Measurements from ENCODE around the gene IL1R2. TPM values are rescaled to one million over a fixed set of nuclear protein-coding genes. Genes with fewer than 3 reads are reported as not detected.

Gene IL1R2
- total RNA-seq, 1 experiment from 2014 or later, result 0.22 TPM

DNA sequence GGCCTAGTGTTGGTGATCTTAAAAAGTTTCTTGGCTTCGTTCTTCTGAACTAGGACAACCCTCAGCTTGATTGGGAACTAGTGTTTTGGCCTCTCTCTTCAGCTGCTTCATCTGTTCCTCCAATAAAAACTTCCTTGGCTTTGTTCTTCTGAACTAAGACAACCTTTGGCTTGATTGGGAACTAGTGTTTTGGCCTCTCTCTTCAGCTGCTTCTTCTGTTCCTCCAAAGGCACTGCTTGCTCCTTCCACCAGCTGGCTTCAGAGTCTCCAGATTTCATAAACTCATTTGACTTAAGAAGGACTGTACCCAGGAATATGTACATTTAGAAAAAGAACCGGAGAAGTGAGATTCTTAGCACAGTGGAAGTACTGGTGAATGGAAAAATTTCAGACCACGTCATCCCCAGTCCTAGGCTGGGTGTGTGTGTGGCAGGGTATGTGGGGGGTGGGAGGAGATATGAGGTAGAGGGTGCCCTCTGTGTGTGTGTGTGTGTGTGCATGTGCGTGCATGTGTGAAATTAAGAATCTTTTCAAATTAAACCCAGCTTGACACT, 20.4 kb downstream of the IL1R2 start:
- H3K27ac Mint-ChIP-seq, result no peak overlapping the region
- no peaks in the 10 kb centered on the region for H3K36me3 Mint-ChIP-seq
- H3K4me1 Mint-ChIP-seq, result peaks cover 4% of the 10 kb centered on the region
- DNase-seq (ENCODE audit: low spot score), result no peak
- ChIA-PET POLR2A (no interaction called here), CTCF (interaction anchor here (1.1 to 2.2 kb wide), 2 partner anchors 8 to 229 kb away, joined by 4 to 10 read pairs; no protein-coding TSS in a partner anchor)
- peaks cover 15% of the 10 kb centered on the region for H3K9me3 Mint-ChIP-seq
- no peaks in the 10 kb centered on the region for H3K27me3 Mint-ChIP-seq (ENCODE audit: low read depth)
- ATAC-seq, result no peak
- TF ChIP-seq MYBL2 (CRISPR knock-in tag; IDR thresholded peaks at IDR 0.05), result no peak
- no peak overlapping the region for H3K4me3 Mint-ChIP-seq

DNA sequence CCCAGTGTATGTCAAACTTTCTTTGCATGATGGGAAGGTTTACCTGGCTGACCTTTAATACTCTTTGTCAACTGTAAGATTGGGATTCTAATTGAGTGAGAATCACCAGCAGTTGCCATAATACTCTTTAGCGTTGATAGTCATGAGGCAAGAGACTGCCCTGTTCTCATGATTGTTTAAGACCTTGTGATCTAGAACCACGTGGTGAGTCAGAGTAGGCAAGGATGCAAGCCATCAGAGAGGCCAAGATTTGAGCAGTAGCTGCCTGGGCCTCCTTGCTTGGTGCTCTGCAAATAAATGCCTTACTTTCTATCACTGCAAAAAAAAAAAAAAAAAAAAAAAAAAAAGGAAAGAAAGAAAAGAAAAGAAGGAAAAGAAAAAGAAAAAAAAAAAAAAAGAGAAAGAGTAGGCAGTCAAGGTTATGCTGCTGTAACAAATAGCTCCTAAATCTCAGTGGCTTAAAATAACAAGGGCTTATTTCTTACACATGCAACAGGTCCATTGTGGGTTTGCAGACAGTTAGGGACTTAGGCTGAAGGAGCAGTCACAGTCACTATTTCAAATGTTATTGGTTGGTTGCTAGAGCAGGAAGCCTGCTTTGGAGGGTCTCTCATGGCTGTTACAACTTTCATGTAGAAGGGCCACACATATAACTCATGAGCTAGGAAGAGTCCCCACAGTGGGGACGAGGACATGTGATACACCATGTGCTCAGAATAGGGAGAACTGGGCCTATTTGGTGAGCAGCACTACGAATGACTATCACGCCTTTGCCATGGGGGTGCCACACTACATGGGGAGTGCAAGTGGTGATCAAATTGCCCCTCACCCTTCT, 21.7 kb downstream of the IL1R2 start:
- ATAC-seq, result no peak
- Mint-ChIP-seq H3K27ac (no peak overlapping the region), H3K27me3 (ENCODE audit: low read depth) (no peaks in the 10 kb centered on the region), H3K9me3 (peaks cover 15% of the 10 kb centered on the region), H3K4me1 (peaks cover 3% of the 10 kb centered on the region), H3K36me3 (no peaks in the 10 kb centered on the region), H3K4me3 (no peak overlapping the region)
- DNase-seq (ENCODE audit: low spot score), result no peak
- TF ChIP-seq TEAD4 (CRISPR knock-in tag; IDR thresholded peaks at IDR 0.05) (no peak), FOXP4 (CRISPR knock-in tag; IDR thresholded peaks at IDR 0.05) (no peak), IRF2 (CRISPR knock-in tag; IDR thresholded peaks at IDR 0.05; ENCODE audit: borderline replicate concordance, low read depth) (no peak), ZNF263 (CRISPR knock-in tag; IDR thresholded peaks at IDR 0.05; ENCODE audit: low read depth) (no peak), STAT6 (CRISPR knock-in tag; conservative IDR thresholded peaks at IDR 0.05; ENCODE audit: low read depth) (no peak), ATF2 (CRISPR knock-in tag; IDR thresholded peaks at IDR 0.05; ENCODE audit: borderline replicate concordance, low read depth) (no peak), NR3C1 (CRISPR knock-in tag; conservative IDR thresholded peaks at IDR 0.05; ENCODE audit: low read depth) (no peak), ESRRA (CRISPR knock-in tag; IDR thresholded peaks at IDR 0.05; ENCODE audit: borderline replicate concordance) (no peak), FOXP1 (CRISPR knock-in tag; IDR thresholded peaks at IDR 0.05; ENCODE audit: borderline replicate concordance) (no peak), ZNF232 (CRISPR knock-in tag; IDR thresholded peaks at IDR 0.05) (no peak), CREB1 (CRISPR knock-in tag; IDR thresholded peaks at IDR 0.05) (no peak), GABPB1 (CRISPR knock-in tag; IDR thresholded peaks at IDR 0.05) (no peak), SOX15 (CRISPR knock-in tag; IDR thresholded peaks at IDR 0.05) (no peak), TEAD1 (CRISPR knock-in tag; IDR thresholded peaks at IDR 0.05) (no peak), RORB (CRISPR knock-in tag; IDR thresholded peaks at IDR 0.05) (no peak), ZNF425 (CRISPR knock-in tag; conservative IDR thresholded peaks at IDR 0.05) (no peak), NFE2L1 (CRISPR knock-in tag; IDR thresholded peaks at IDR 0.05) (no peak), E2F5 (CRISPR knock-in tag; IDR thresholded peaks at IDR 0.05) (no peak), CBFB (CRISPR knock-in tag; IDR thresholded peaks at IDR 0.05; ENCODE audit: low read depth) (no peak)
- TF ChIP-seq, protein P1, sequence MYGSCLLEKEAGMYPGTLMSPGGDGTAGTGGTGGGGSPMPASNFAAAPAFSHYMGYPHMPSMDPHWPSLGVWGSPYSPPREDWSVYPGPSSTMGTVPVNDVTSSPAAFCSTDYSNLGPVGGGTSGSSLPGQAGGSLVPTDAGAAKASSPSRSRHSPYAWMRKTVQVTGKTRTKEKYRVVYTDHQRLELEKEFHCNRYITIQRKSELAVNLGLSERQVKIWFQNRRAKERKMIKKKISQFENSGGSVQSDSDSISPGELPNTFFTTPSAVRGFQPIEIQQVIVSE (CRISPR knock-in tag; IDR thresholded peaks at IDR 0.05; ENCODE audit: borderline replicate concordance), result no peak
- CTCF ChIA-PET, result interaction anchor here (1.1 kb wide), 1 partner anchor 227 kb away, joined by 4 read pairs; no protein-coding TSS in a partner anchor
- POLR2A ChIA-PET, result no interaction called here
